ENCODE results near the gene TPST2. TPM values are rescaled to one million over a fixed set of nuclear protein-coding genes. Genes with fewer than 3 reads are reported as not detected.

The TPST2 gene
- total RNA-seq, 2 experiments from 2014 or later: 7.2 to 7.4 TPM

- Histone ChIP-seq H3K9me3 (ENCODE audit: control insufficient read depth in 1 of 2, insufficient read depth in 1 of 2, low read length in 2 of 2) (no peaks in the 10 kb centered on the region), H3K4me3 (ENCODE audit: low read length) (no peak overlapping the region), H3K27ac (ENCODE audit: low read depth in 1 of 2, low read length in 2 of 2) (no peak overlapping the region), H3K27me3 (ENCODE audit: control insufficient read depth in 1 of 2, insufficient read depth in 2 of 2, low read length in 2 of 2) (no peaks in the 10 kb centered on the region), H3K36me3 (ENCODE audit: insufficient read depth, low read length) (peaks cover 34% of the 10 kb centered on the region), H3K4me1 (ENCODE audit: insufficient read depth, low read length) (no peaks in the 10 kb centered on the region)
- Mint-ChIP-seq H3K9me3 (no peaks in the 10 kb centered on the region), H3K36me3 (ENCODE audit: low read depth) (peaks cover 40% of the 10 kb centered on the region), H3K27me3 (no peaks in the 10 kb centered on the region), H3K27ac (no peak overlapping the region), H3K4me1 (ENCODE audit: low read depth) (no peaks in the 10 kb centered on the region), H3K4me3 (no peak overlapping the region)
- POLR2A ChIA-PET: no interaction called here
- DNase-seq (no peak), ATAC-seq (ENCODE audit: poor library complexity) (no peak)
- CTCF ChIA-PET: interaction anchor here (1.5 kb wide), 1 partner anchor 14 kb away, joined by 3 read pairs; the partner anchor contains the start of gene TFIP11
- intact Hi-C loops (cut with DNase I, micrococcal nuclease): no loop called here
- TF ChIP-seq, protein P1, sequence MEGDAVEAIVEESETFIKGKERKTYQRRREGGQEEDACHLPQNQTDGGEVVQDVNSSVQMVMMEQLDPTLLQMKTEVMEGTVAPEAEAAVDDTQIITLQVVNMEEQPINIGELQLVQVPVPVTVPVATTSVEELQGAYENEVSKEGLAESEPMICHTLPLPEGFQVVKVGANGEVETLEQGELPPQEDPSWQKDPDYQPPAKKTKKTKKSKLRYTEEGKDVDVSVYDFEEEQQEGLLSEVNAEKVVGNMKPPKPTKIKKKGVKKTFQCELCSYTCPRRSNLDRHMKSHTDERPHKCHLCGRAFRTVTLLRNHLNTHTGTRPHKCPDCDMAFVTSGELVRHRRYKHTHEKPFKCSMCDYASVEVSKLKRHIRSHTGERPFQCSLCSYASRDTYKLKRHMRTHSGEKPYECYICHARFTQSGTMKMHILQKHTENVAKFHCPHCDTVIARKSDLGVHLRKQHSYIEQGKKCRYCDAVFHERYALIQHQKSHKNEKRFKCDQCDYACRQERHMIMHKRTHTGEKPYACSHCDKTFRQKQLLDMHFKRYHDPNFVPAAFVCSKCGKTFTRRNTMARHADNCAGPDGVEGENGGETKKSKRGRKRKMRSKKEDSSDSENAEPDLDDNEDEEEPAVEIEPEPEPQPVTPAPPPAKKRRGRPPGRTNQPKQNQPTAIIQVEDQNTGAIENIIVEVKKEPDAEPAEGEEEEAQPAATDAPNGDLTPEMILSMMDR (IDR thresholded peaks at IDR 0.05): no peak
Observed at GRCh38 chr22:26525946-26526564, 63.9 kb downstream of the TPST2 start.

- no peaks in the 10 kb centered on the region for H3K9me3 ChIP-seq (ENCODE audit: control insufficient read depth in 1 of 2, insufficient read depth in 1 of 2, low read length in 2 of 2)
- peaks cover 26% of the 10 kb centered on the region for H3K36me3 ChIP-seq (ENCODE audit: insufficient read depth, low read length)
- no peak for DNase-seq
- no peaks in the 10 kb centered on the region for H3K4me1 ChIP-seq (ENCODE audit: insufficient read depth, low read length)
- Mint-ChIP-seq H3K27me3 (no peaks in the 10 kb centered on the region), H3K27ac (no peak overlapping the region), H3K36me3 (ENCODE audit: low read depth) (peaks cover 31% of the 10 kb centered on the region), H3K4me1 (ENCODE audit: low read depth) (no peaks in the 10 kb centered on the region), H3K4me3 (no peak overlapping the region), H3K9me3 (no peaks in the 10 kb centered on the region)
- no peak for ATAC-seq (ENCODE audit: poor library complexity)
- TF ChIP-seq, protein P1 (IDR thresholded peaks at IDR 0.05): no peak
- no peak overlapping the region for H3K27ac ChIP-seq (ENCODE audit: low read depth in 1 of 2, low read length in 2 of 2)
- POLR2A ChIA-PET: no interaction called here
- intact Hi-C loops (cut with DNase I, micrococcal nuclease): no loop called here
- H3K4me3 ChIP-seq (ENCODE audit: low read length): no peak overlapping the region
- CTCF ChIA-PET: interaction anchor here (1.5 kb wide), 1 partner anchor 12 kb away, joined by 3 read pairs; the partner anchor contains the start of gene TFIP11
- no peaks in the 10 kb centered on the region for H3K27me3 ChIP-seq (ENCODE audit: control insufficient read depth in 1 of 2, insufficient read depth in 2 of 2, low read length in 2 of 2)
Observed at GRCh38 chr22:26524870-26525269, 65.1 kb downstream of the TPST2 start.

DNA sequence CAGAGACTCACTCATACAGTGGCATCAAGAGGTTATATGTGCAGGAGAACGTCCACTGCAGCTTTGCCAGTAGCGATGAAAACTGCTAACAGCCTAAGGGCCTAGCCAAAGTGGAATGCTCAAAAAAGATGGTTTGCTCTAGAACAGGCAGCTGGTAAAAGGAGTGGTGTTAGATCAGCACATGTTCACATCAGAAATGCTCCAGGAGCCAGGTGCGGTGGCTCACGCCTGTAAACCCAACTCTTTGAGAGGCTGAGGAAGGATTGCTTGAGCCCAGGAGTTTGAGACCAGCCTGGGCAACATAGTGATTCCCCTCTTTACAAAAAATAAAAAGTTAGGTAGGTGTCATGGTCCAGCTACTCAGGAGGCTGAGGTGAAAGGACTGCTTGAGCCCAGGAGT lies 67.3 kb downstream of the TPST2 start:
- Mint-ChIP-seq H3K27ac (no peak overlapping the region), H3K36me3 (ENCODE audit: low read depth) (peaks cover 18% of the 10 kb centered on the region), H3K4me3 (no peak overlapping the region), H3K9me3 (no peaks in the 10 kb centered on the region), H3K4me1 (ENCODE audit: low read depth) (no peaks in the 10 kb centered on the region), H3K27me3 (no peaks in the 10 kb centered on the region)
- Histone ChIP-seq H3K4me3 (ENCODE audit: low read length) (no peak overlapping the region), H3K27me3 (ENCODE audit: control insufficient read depth in 1 of 2, insufficient read depth in 2 of 2, low read length in 2 of 2) (no peaks in the 10 kb centered on the region), H3K27ac (ENCODE audit: low read depth in 1 of 2, low read length in 2 of 2) (no peak overlapping the region), H3K36me3 (ENCODE audit: insufficient read depth, low read length) (peaks cover 10% of the 10 kb centered on the region), H3K9me3 (ENCODE audit: control insufficient read depth in 1 of 2, insufficient read depth in 1 of 2, low read length in 2 of 2) (no peaks in the 10 kb centered on the region), H3K4me1 (ENCODE audit: insufficient read depth, low read length) (no peaks in the 10 kb centered on the region)
- no peak for DNase-seq
- ChIA-PET POLR2A (no interaction called here), CTCF (no interaction called here)
- intact Hi-C loops (cut with DNase I, micrococcal nuclease): no loop called here
- ATAC-seq (ENCODE audit: poor library complexity): no peak
- TF ChIP-seq, protein P1 (IDR thresholded peaks at IDR 0.05): no peak
